Fibroblast of skin of scalp (primary cell): Measurements from ENCODE around the gene MED23.
A peak's percentile ranks its signal among the peaks of the same experiment; 100 is the strongest.

ENCODE experiments used
- DNase-seq: peaks from one replicate; pipeline ENCODE4 v3.0.0-alpha.2; 2013

Gene MED23

GRCh38 chr6:131638013-131638412 lies 10.0 kb upstream of the MED23 start:
- no peak for DNase-seq

- DNase-seq = no peak
These were observed 9.1 kb upstream of the MED23 start, which contains the start of gene ENPP3 for GRCh38 chr6:131636880-131637792. ENPP3 (plus strand) TSS chr6:131637302; CDS start chr6:131637385, 83 bp downstream.

GRCh38 chr6:131635384-131636340 lies 7.6 kb upstream of the MED23 start:
- DNase-seq = no peak

GRCh38 chr6:131631625-131632289 lies 3.7 kb upstream of the MED23 start:
- DNase-seq = no peak

GRCh38 chr6:131629651-131630050 lies 1.6 kb upstream of the MED23 start:
- DNase-seq = no peak

- no peak for DNase-seq
These were observed 684 bp upstream of the MED23 start for GRCh38 chr6:131628726-131629125.

- DNase-seq = no peak
These were observed 12.8 kb downstream of the MED23 start for GRCh38 chr6:131615275-131615674.

- DNase-seq = no peak
These were observed 14.6 kb downstream of the MED23 start for GRCh38 chr6:131613296-131613925.

- peak; percentile 68 for DNase-seq
These were observed 25.2 kb downstream of the MED23 start for GRCh38 chr6:131602781-131603312.

GRCh38 chr6:131600716-131601115 lies 27.3 kb downstream of the MED23 start:
- no peak for DNase-seq

GRCh38 chr6:131597446-131597845 lies 30.6 kb downstream of the MED23 start:
- peak; percentile 1 for DNase-seq

GRCh38 chr6:131594074-131594473 lies 34.0 kb downstream of the MED23 start:
- no peak for DNase-seq

GRCh38 chr6:131592935-131593334 lies 35.1 kb downstream of the MED23 start:
- DNase-seq = no peak

GRCh38 chr6:131588643-131589042 lies 39.4 kb downstream of the MED23 start:
- DNase-seq = no peak

- DNase-seq = no peak
These were observed 40.1 kb downstream of the MED23 start for GRCh38 chr6:131587909-131588308.

GRCh38 chr6:131586543-131586942 lies 41.5 kb downstream of the MED23 start:
- DNase-seq = no peak

GRCh38 chr6:131581523-131581922 lies 46.5 kb downstream of the MED23 start:
- DNase-seq = no peak

- DNase-seq = no peak
These were observed 52.1 kb downstream of the MED23 start for GRCh38 chr6:131575834-131576478.

- no peak for DNase-seq
These were observed 53.4 kb downstream of the MED23 start for GRCh38 chr6:131574686-131575085.

- no peak for DNase-seq
These were observed 53.9 kb downstream of the MED23 start for GRCh38 chr6:131574133-131574532.

- DNase-seq = no peak
These were observed 55.2 kb downstream of the MED23 start, which contains the start of gene ARG1 for GRCh38 chr6:131572686-131573415. ARG1 (plus strand) TSS chr6:131573226; CDS start chr6:131573283, 57 bp downstream.
